GM19395 (cell line): ENCODE results near the gene ADCYAP1R1.

ENCODE experiments used
- ATAC-seq: cut with Tn5 transposase; IDR thresholded peaks from one replicate; pipeline ENCODE4 v1.9.1; 2021; ENCODE audit warnings: mild to moderate bottlenecking, moderate library complexity; ENCODE audit not compliant: unreplicated experiment

The ADCYAP1R1 gene

DNA sequence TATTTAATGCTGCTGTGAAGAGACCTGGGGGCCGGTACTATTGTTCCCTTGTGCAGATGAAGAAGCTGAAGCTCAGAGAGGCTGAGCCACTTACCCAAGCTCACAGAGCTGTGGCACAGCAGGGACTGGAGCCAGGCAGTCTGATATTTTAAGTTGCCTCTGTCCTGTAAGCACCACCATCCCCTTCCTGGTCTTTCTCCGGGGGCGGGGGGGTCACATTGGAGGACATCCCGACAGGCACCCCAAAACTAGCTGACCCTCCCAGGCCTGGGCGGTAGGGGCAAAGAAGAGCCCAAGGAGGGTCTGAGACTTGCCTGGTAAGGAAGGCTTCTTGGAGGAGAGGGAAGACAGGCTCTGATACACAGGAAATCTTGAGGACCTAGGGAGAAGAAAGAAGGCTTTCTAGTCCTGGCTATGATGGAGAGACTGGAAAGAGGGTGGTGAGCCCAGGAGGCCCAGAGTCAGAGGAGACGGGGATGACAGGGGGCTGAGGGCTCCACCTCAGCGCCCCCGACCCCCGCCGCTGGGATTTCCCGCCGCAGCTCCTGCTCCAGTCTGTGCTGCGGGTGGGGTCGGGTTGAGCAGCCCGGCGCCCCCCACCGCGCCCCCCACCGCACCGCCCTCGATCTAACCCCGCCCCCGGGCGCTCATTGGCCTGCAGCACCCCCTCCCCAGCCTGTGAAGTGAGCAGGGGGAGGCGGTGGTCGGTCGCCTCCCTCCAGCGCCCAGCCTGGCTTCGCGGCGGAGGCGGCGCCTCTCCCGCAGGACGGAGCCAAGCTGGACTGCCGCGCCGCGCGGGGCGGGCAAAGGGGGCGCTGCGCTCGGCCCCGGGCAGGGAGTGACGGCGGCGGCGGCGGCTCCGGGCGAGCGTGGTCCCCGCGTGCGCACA is at the start of gene ADCYAP1R1:
ADCYAP1R1 (plus strand) TSS at position 711 of the 889 bp plus-strand sequence. CDS start 10,957 bp downstream, outside the sequence.
- no peak for ATAC-seq

GRCh38 chr7:31003097-31003496 is 49.0 kb upstream of the ADCYAP1R1 start:
- ATAC-seq: no peak

DNA sequence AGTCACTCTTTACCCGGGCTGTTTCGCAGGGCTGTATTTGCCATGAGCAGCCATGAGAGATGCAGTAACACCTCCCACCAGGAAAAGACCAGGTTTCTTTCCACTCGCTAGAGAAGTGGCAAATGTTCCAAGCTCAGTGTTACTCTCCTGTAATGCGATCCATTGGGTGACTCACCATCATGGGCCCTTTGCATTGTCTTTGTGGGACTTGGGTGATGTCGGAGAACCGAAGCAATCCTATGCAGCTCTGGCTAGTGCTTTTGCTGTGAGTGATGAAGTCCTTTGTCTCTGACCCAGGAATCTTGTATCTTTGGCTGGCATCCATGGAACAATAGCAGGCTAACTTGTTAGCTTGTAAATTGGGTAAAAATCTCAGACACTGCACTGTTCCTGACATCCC is 48.4 kb upstream of the ADCYAP1R1 start:
- ATAC-seq: no peak

GRCh38 chr7:31004393-31004792 is 47.7 kb upstream of the ADCYAP1R1 start:
- ATAC-seq: no peak

GRCh38 chr7:31006857-31007256 is 45.3 kb upstream of the ADCYAP1R1 start:
- no peak for ATAC-seq

GRCh38 chr7:31007634-31008033 is 44.5 kb upstream of the ADCYAP1R1 start:
- no peak for ATAC-seq

GRCh38 chr7:31014826-31015225 is 37.3 kb upstream of the ADCYAP1R1 start:
- ATAC-seq: no peak

DNA sequence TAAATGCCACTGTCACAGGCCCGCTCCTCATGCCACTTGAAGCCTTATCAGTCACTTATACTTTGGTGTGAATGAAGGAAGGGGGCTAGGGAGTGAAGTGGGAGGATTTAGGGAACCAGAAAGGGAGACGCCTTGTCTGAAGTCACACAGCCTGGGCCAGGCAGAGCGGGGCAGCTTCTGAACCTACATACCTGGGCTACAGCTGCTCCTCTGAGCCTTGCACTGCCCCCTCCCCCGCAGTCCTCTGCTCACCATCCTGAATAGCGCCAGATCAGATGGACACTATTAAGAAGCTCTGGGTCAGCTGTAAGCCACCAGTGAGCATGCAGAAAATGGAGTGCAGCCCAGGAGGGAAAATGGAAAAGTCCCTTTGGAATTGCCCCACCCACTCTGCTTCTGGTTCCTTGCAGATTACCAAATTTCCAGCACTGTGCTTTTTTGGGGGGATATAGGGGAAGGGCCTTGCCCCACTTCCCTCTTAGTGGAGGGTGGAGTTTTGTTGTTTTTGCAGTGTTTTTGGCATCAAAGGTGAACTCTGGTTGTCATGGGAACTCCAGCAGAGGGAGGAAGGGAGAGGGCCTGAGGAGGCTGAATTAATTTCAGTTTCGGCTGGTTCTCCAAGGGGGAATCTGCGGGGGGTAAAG is 35.0 kb upstream of the ADCYAP1R1 start:
- no peak for ATAC-seq

- no peak for ATAC-seq
Measured at GRCh38 chr7:31017721-31018120, 34.4 kb upstream of the ADCYAP1R1 start.

DNA sequence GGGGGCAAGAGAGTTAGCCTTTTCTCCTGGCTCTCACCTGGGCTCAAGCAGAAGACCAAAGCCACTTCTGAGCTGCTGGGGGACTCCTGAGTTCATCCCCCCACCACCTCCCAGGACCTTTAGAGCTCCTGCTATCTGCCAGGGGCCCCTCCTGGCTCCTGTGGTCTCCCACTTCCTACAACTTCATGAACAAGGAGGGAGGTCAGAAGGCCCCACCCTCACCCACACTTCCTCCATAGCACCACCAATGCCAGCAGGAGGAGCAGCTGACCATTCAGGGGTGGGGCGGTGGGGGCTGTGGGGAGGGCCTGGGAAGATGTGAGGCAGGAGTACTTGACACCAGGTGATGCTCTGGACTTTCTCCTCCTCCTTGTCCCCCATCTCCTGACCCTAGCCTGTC is 32.6 kb upstream of the ADCYAP1R1 start:
- ATAC-seq: no peak

DNA sequence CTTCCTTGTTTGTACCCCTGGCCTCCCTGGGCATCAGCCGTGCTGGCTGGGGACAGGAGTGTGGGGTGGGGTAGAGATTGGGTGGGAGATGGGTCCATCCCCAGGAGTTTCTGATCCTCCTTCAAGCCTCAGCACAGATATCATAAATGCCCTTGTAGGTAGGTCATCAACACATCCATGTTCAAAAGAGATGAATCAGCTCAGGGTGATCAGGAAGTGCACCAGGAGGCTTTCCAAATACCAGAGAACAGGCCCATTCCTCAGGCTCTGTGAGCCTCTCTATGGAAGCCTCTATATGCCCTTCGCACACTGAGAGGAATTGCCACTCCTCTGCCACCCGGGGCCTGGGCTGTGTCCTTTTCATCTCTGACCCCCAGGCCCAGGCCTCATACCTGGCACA is 31.9 kb upstream of the ADCYAP1R1 start:
- no peak for ATAC-seq

DNA sequence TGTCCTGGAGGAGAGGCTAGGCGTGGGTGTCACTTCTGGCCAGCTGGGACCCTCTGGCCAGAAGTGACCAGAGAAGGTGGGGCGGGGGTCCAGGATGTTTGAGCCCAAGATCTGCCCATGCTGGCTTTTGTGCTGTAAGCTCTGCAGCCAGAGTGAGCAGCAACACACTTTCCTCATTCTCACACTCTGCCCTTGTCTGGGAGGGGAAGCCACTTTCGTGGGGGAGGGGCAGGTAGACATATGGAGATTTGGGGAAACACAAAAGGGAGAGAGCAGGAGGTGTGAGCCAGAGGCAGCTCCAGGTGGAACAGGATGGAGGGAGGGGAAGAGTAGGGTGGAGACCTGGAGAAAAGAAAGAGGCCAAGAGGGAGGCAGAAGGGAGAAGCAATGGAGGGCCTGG is 31.5 kb upstream of the ADCYAP1R1 start:
- ATAC-seq: no peak

GRCh38 chr7:31022117-31022516 is 30.0 kb upstream of the ADCYAP1R1 start:
- no peak for ATAC-seq

- ATAC-seq: no peak
Measured at GRCh38 chr7:31022726-31023125, 29.4 kb upstream of the ADCYAP1R1 start.

GRCh38 chr7:31023877-31024276 is 28.2 kb upstream of the ADCYAP1R1 start:
- ATAC-seq: no peak

GRCh38 chr7:31027161-31027965 is 24.7 kb upstream of the ADCYAP1R1 start:
- no peak for ATAC-seq

- no peak for ATAC-seq
Measured at GRCh38 chr7:31028006-31028405, 24.1 kb upstream of the ADCYAP1R1 start.

DNA sequence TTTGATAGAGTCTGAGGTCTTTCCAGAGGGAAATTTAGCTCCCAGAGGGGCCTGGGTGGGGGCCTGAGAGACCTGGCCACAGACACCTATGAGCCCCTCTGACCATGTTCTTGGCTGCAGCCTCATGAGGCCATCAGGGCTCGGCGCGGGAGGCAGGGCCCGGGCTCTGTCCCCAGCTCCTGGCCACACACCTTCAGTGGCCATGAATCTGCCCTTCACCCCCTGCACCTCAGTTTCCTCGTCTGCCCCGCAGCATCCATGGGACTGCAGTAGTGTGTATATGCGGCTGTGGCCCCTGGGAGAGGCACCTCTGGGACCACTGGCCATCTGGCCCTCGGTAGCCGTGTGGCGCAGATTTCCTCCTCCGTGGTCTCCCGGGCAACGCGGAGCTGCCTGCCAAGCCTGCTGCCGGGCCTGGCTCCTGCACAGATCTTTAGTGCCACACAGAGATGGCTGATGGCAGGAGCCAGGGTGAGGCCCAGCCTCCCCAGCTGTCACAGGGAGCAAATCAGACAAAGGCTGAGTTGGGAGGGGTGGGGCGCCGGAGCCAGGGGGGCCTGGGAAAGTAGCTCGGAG is 23.6 kb upstream of the ADCYAP1R1 start:
- ATAC-seq: no peak

DNA sequence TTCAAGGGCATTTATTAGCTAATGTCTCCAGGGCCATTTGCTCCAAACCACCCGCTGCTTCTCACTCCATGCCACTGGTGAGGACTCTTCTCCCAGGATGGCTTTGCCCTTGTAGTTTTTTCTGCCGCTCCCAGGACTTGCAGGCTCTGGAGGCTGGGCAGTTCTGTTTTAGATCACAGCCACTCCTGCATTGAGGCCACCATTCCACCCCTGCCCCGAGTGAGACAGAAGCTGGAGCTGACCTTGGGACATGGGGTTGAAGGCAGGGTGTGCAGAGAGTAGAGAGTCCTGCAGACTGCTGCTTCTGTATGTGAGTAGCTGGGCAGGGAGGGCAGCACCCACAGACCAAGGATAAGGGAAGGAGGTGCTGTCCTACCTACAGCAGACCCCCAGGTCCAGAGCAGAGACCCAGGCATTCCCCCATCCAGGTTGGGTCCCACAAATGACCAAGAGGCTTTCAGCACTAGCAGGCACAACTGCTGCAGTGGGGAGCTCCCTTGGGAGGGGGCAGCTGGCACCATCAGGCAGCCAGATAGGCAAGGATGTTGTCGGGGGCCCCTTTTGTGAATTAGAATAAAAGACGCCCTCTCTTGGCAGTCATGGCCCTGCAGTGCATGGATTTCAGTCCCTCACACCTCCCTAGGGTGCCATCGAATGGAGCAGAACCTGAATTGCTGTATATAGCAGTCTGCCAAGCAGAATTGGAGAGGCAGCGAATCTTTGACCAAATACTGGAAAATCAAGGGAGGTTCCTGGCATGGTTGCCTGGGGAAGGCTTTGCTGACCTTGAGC is 22.7 kb upstream of the ADCYAP1R1 start:
- ATAC-seq: no peak

GRCh38 chr7:31033674-31034300 is 18.3 kb upstream of the ADCYAP1R1 start:
- no peak for ATAC-seq
